ENCODE data around the gene PILRB.
"Not testable (repeated sequence)": the region's sequence is repeated elsewhere in the genome, so short reads cannot be mapped to it uniquely, and the experiment has no call there.

Gene PILRB

DNA sequence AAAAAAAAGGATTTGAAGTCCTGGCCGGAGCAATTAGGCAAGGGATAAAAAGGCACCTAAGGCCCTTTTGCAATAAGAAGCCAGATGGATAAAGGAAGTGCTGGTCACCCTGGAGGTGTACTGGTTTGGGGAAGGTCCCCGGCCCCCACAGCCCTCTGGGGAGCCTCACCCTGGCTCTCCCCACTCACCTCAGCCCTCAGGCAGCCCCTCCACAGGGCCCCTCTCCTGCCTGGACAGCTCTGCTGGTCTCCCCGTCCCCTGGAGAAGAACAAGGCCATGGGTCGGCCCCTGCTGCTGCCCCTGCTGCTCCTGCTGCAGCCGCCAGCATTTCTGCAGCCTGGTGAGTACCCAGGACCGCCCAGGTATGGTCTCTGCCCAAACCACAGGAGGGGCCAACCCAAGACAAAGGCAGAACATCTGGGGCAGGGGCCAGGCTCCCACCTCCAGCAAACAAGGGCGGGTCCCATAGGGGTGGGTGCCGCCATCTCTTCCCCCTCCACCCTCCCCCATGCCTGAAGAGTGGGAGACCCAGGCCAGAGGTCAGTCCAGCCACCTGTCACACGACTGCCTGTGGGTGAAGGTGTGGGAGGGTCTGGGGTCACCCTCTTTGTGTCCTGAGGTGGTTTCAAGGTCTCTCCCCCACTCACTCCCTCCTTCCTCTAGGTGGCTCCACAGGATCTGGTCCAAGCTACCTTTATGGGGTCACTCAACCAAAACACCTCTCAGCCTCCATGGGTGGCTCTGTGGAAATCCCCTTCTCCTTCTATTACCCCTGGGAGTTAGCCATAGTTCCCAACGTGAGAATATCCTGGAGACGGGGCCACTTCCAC lies at the start of gene PILRB:
Gene PILRB, plus strand, starts transcription at position 91 of the 830 bp plus-strand sequence. Its CDS starts 186 bp downstream, at position 277.
- DNase-seq (ENCODE audit: low read depth) = no peak

DNA sequence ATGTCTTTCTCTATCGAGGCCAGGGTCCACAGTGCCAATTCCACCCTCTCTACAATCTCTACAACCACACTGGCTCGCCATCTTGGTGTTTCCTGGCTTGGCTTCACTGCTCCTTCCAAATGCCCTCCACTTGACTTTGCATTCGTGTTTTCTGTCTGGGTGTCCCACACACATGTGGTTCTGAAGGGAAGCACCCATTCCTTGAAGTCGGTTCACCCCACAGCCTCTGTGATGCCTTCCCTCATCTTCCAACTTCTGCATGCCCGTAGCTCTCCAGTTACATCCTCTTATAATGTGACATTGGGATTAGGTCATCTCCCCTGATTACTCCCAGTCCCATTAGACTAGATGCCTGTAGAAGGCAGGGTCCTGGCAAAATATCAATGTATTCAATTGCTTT lies 39.6 kb upstream of the PILRB start:
- not testable (repeated sequence) for DNase-seq (ENCODE audit: low read depth)

DNA sequence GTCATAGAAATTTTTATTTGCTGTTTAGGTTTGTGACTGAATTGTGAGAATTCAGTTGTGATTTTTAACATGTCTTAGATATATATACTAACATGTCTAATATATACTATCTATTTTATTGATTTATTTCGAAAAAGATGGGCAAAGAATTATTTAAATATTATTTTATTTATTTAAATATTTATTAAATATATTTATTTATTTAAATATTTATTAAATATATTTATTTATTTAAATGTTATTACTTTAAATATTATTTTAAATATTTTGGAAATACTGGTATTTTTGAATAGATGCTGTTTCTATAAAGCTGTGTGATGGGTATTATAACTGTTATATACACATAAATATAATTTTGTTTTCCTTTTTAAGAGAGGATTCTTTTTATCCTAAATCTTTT lies 36.3 kb upstream of the PILRB start:
- DNase-seq (ENCODE audit: low read depth) = not testable (repeated sequence)

DNA sequence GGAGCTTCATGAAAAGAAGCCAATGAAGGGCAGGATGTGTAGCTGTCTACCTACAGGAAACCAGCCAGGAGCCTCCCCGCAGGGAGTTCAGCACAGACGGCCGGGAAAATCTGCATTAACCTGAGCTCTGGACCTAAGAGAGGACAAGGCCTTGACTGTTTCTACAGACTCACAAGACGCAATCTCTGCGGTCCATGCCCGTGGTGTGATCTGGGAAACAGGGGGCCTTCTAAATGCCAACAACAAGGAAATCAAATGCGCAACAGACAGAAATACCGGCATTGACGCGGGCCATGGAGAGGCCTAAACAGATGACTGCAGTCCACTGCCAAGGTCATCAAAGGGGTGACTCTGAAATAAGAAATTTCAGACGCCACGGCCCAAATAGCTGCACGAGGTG lies 33.7 kb upstream of the PILRB start:
- not testable (repeated sequence) for DNase-seq (ENCODE audit: low read depth)

DNA sequence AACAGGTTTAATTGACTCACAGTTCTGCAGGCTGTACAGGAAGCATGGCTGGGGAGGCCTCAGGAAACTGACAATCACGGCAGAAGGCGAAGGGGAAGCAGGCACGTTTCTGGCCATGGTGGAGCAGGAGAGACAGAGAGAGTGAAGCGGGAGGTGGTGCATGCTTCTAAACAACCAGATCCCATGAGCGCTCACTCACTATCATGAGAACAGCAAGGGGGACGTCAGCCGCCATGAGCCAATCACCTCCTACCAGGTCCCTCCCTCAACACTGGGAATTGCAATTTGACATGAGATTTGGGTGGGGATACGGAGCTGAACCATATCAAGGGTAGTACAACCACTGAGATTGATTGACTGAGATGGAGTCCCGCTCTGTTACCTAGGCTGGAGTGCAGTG lies 32.2 kb upstream of the PILRB start:
- DNase-seq (ENCODE audit: low read depth) = not testable (repeated sequence)

DNA sequence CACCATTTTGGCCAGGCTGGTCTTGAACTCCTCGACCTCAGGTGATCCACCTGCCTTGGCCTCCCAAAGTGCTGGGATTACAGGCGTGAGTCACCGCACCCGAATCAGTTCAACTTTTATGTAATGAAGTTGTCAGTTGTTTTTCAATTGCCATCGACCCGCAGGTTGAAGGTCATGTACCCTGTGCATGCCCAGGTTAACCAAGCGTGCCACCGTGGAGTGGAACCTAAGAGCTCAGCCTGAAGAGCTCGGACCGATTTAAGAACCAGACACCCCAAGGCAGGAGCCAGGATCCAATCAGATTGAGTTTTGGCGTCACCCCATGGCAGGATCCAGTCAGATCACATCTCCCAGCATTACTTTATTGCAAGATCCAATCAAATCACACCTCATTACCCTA lies 31.0 kb upstream of the PILRB start:
- not testable (repeated sequence) for DNase-seq (ENCODE audit: low read depth)

DNA sequence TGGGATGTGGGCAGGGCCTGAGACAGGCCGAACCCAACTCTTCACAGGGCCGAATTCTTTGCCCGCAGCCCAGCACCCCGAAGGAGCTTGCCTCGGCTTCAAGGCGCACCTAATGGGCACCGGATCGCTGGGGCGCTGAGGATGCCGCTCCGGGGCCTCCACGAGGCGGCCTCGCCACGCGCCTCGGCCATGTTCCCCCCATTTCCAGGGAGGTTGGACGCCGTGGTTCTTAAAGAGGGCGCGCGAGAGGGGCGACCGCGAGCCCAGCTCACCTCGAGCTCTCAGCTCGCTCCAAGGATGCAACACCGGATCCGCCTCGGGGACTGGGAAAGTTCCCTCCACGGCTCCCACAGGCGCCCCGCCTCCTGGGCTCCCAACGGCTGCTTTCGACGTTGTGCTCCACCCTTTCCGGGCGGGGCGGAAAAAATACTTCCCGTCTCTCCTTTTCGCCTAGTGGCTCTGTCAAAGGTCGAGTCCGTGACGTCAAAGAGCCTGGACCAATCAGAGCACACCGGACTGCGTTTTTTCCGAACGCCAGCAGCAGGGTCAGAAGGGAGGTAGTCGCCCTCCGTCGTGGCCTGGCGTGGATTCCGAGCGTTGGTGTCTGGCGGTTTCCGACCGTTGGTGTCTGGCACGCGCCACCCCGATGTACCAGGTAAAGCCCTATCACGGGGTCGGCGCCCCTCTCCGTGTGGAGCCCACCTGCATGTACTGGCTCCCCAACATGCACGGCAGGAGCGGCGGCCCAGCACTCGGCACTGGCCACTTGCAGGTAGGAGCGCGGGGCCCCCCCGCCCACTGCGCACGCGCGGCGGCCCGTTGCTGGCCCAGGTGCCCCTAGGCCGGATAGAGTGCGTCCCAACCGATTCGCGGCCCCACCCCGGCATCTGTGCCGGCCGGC lies 22.1 kb upstream of the PILRB start:
- peak; percentile 92 for DNase-seq (ENCODE audit: low read depth)

DNA sequence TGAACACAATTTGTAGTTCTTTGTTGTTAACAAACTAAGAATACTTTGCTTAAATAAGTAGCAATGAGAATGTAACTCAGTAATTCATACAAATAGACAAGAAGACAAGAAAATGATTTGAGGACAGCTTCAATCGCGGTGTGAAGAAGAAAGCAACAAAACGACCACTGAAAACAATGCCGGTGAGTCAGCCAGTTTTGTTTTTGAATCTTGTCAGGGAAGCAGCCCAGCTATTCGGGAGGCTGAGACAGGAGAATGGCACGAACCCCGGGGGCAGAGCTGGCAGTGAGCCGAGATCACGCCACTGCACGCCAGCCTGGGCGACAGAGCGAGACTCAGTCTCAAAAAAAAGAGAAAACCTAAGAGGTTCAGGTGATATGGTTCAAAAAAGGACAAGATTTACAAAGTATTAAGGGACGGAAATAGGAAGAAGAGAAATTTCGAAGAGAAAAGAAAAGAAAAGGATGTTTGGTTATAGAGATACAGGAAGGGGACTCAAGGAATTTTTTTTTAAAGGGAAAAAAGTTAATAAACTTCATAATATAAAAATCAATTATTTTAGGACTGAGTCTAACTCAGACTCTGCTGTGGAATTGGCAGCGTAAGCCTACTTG lies 19.7 kb upstream of the PILRB start:
- peak; percentile 18 for DNase-seq (ENCODE audit: low read depth)

DNA sequence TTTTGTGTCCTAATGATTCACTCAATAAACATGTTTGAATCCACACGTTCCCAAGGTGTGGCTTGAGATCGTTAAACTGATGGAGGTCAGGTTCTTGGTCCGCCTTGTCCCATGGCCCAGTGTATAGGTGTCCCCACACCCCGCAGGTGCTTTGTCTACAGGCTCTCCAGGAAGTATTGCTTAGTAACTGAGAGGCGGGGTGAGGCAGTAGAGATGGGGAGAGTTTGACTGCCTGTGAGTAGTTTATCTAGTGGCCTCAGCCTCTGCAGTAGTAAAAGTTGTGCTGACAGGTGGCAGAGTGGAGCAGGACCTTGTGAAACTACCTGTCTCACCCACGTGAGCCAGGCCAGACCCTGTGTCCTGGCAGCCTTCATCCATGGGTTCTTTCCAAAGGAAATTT lies 16.6 kb upstream of the PILRB start:
- not testable (repeated sequence) for DNase-seq (ENCODE audit: low read depth)

DNA sequence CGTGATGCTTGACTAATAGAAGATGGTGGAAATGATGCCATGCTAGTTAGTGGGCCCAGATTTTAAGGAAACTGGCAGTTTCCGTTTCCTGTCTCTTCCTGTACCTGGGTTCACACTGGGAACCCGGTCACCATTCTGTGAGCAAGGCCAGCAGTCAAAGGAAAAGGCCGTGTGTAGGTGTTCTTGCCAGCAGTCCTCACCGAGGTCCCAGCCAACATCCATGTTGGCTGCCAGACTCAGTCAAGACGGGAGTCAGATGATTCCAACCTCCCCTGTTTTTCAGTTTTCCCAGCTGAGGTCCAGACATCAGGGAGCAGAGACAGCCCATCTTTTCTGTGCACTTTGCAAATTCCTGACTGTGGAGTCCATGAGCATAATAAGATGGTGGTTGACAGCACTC lies 15.2 kb upstream of the PILRB start:
- DNase-seq (ENCODE audit: low read depth) = no peak

DNA sequence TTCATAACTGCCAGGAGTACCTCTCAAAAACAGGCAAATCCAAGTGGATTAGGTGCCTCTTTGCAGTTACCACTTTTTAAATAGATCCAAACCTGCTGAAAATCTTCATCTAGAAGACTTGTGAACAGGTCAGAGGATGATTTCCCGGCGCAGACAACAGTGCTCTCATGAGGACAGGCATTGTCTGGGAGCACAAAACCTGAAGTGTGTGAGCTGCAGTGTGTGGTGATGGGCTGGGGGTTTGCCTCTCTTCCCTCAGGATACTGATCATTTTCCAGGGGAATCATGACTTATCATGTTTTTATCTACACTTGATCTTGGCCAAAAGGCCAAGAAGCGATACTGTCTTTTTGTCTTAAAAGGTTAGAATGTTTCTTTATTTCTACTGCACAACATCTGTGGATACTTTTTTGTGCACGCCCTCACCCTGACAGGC lies 13.8 kb upstream of the PILRB start:
- DNase-seq (ENCODE audit: low read depth) = not testable (repeated sequence)

DNA sequence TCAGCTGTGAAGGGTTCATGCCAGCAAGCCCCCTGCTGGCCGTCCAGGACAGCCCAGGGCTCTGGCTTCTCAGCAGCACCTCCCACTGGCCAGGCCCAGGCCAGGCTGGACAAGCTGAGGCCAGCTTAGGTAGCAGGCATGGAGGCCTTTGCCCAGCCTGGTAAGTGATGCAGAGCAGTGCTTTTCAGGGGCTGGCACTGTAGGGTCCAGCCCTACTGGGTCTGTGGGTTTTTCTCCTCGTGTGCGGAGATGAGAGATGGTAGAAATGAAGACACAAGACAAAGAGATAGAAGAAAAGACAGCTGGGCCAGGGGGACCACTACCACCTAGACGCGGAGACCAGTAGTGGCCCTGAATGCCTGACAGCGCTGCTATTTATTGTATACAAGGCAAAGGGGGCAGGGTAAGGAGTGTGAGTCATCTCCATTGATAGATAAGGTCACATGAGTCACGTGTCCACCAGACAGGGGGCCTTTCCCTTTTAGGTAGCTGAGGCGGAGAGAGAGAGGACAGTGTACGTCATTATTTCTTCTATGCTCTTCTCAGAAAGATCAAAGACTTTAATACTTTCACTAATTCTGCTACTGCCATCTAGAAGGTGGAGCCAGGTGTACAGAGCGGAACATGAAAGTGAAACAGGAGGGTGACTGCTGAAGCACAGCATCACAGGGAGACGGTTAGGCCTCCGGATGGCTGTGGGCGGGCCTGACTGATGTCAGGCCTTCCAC lies 13.2 kb upstream of the PILRB start:
- DNase-seq (ENCODE audit: low read depth) = peak; percentile 79

DNA sequence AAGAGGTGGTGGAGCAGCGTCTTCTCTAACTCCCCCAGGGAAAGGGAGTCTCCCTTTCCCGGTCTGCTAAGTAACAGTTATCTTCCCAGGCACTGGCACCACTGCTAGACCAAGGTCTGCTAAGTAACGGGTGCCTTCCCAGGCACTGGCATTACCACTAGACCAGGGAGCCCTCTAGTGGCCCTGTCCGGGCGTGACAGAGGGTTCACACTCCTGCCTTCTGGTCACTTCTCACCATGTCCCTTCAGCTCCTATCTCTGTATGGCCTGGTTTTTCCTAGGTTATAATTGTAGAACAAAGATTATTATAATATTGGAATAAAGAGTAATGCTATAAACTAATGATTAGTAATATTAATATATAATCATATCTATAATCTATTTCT lies 12.6 kb upstream of the PILRB start:
- peak; percentile 54 for DNase-seq (ENCODE audit: low read depth)

DNA sequence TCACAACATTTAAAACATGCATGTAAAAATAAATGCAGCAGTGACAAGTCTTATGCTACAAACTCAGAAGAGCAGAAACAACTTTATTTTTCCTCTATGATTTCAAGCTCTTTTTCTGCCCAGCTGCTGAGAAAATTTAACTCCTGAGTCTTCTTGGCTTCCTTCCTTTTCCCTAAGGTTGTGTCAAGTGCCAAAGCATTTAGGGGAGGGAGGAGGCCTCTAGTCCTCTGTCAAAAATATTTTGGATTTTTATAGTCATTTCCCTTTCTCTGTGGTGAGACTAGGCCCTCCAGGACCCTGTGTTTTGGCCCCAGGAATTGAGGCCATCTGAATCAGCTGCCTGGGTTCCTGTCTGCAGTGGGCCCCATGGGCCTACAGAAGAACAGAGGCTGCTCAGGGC lies 11.0 kb upstream of the PILRB start:
- no peak for DNase-seq (ENCODE audit: low read depth)

DNA sequence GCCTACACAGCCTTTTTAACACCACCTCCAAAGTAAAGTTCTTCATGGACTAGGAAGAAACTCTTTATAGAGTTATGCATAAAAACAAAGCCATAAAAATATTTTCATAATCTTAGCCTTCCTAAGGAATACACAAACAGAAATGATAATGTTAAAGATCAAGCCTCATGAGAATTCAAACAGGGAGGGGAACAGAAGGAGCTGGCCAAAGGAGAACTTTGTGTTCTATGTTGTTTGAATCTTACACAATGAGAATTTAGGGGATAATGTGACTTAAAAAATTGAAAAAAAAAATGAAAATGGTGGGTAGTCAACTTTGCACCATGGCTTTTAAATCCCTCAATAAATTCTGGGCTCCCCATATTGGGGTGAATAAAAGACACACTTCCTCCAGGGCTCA lies 9.1 kb upstream of the PILRB start:
- no peak for DNase-seq (ENCODE audit: low read depth)

DNA sequence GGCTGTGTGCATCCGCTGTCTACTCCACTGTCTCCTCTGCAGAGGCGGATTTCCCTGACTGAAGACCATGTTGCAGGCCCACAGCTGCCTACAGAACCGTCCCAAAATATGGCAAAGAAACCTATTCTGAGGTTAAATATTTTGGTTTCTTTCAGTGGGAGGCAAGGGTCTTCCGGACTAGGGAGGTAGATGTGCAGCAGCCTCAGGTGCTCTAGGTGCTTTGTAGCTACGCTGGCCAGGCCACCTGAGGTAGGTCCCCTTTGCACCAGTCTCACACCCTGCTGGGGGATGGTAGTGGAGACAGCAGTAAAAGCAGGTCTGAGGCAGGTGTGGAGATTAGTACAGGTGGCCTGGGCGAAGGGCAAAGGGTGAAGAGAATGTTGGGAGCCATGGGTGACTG lies 8.2 kb upstream of the PILRB start:
- DNase-seq (ENCODE audit: low read depth) = no peak

DNA sequence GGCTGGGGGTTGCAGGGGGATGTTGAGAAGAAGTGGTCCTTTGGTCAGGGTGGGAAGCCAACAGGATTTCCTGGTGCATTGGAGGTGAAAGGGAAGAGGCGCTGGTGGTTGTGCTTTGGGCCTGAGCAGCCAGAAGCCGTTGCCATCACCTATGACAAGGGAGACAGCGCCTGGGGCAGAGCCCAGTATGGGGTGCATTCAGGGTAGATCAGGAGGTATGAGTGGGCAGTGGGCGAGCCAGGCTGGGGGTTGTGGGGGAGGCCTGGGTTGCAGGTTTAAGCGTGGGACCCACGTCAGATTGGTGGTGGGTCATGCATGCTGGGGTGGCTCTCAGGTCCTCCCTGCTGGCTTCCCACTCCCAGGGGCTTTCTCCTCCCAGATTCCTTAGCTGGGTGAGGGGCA lies 6.3 kb upstream of the PILRB start:
- no peak for DNase-seq (ENCODE audit: low read depth)

DNA sequence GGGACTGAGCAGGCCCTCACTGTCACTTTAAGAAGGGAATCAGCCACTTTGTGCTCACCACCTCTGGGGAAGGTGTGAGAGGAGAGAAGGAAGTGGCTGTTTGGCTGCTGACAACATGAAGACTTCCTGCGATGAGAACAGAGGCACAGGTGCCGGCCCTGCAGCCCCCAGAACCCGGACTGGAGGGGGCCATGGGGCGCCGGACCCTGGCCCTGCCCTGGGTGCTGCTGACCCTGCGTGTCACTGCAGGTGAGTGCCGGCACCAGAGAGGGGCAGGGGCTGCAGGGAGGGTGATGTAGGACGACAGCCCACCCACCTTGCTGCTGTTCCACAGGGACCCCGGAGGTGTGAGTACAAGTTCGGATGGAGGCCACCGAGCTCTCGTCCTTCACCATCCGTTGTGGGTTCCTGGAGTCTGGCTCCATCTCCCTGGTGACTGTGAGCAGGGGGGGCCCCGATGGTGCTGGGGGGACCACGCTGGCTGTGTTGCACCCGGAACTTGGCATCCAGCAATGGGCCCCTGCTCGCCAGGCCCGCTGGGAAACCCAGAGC lies 5.6 kb upstream of the PILRB start:
- DNase-seq (ENCODE audit: low read depth) = not testable (repeated sequence)

DNA sequence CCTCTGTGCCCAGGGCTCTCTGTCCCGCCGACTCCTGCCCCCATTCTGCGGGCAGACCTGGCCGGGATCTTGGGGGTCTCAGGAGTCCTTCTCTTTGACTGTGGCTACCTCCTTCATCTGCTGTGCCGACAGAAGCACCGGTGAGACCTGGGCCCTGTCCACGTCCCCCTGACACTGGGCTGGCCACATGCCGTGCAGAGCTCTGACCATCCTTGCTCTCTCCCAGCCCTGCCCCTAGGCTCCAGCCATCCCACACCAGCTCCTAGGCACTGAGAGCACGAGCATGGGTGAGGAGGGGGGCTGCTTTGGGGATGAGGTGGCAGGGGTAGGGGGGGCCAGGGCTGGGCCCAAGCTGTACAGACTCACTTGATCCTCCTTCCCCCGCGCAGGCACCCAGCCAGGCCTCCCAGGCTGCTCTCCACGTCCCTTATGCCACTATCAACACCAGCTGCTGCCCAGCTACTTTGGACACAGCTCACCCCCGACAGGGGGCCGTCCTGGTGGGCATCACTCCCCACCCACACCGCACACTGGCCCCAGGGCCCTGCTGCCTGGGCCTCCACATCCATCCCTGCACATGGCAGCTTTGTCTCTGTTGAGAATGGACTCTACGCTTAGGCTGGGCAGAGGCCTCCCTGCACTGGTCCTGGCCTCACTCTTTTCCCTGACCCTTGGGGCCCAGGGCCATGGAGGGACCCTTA lies 4.8 kb upstream of the PILRB start:
- DNase-seq (ENCODE audit: low read depth) = no peak

DNA sequence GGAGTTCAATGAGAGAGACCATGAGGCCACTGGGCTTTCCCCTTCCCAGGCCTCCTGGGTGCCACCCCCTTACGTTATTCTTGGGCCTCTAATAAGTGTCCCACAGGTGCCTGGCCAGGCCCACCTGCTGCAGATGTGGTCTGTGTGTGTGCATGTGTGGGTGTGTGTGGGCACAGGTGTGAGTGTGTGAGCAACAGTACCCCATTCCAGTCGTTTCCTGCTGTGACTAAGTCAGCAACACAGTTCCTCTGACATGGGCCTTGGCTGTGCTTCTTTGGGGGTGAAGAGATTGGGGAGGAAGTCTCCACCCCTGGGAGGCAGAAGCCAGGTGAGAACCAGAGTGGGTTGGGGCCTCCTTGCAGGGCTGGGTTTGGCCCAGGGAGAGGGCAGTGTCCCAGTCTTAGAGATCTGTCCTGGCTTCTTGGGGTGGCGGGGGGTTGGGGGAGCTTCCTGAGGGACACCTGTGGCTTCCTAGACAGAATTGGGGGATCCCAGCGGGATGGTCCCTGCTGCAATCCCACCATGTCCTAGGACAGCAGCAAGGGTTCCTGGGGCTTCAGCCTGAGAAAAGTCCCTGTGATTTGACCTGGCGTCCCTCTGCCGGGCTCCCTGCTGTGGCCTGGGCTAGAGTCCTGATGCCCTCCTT lies 4.1 kb upstream of the PILRB start:
- no peak for DNase-seq (ENCODE audit: low read depth)

Measured in ELR (cell line).